ENCODE data around the gene KCTD16. TPM values are rescaled to one million over a fixed set of nuclear protein-coding genes. Genes with fewer than 3 reads are reported as not detected.

Gene KCTD16
- total RNA-seq, 2 donors from 2014 or later: 0.14 to 0.62 TPM

DNA sequence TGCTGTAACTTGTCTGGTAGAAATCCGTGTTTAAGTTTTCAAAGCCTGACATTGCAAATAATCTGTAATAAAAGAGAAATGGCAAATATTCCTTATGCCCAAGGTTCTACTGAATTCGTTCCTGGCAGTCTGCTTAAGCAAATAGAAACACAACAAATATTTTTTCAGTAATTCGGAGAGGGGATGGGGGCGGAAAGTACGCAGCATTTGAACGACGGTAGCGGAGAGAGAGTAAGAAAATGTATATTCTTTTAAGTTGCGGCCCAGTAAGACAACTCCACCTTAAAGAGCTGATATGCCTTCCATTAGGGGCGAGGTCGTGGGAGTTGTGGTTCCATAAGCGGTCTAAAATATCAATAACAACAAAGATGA lies 783 bp upstream of the KCTD16 start:
- Histone ChIP-seq H3K36me3 (no peaks in the 10 kb centered on the region), H3K27ac (peak overlapping the region in 1 of 2 donors; percentile 67), H3K4me3 (peak overlapping the region; percentile 84 to 86), H3K9me3 (no peaks in the 10 kb centered on the region), H3K27me3 (replicated peaks; ENCODE audit: insufficient read depth) (no peaks in the 10 kb centered on the region), H3K4me1 (replicated peaks) (no peaks in the 10 kb centered on the region)
- TF ChIP-seq POLR2AphosphoS5 (IDR thresholded peaks at IDR 0.05) (no peak), POLR2A (IDR thresholded peaks at IDR 0.05) (no peak)
- TF ChIP-seq, protein P1, sequence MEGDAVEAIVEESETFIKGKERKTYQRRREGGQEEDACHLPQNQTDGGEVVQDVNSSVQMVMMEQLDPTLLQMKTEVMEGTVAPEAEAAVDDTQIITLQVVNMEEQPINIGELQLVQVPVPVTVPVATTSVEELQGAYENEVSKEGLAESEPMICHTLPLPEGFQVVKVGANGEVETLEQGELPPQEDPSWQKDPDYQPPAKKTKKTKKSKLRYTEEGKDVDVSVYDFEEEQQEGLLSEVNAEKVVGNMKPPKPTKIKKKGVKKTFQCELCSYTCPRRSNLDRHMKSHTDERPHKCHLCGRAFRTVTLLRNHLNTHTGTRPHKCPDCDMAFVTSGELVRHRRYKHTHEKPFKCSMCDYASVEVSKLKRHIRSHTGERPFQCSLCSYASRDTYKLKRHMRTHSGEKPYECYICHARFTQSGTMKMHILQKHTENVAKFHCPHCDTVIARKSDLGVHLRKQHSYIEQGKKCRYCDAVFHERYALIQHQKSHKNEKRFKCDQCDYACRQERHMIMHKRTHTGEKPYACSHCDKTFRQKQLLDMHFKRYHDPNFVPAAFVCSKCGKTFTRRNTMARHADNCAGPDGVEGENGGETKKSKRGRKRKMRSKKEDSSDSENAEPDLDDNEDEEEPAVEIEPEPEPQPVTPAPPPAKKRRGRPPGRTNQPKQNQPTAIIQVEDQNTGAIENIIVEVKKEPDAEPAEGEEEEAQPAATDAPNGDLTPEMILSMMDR (IDR thresholded peaks at IDR 0.05): no peak
- DNase-seq (ENCODE audit: low spot score): no peak
- intact Hi-C loops (cut with DNase I): no loop called here
- 2% methylated on average over 12 of the region's 12 CpGs for WGBS

DNA sequence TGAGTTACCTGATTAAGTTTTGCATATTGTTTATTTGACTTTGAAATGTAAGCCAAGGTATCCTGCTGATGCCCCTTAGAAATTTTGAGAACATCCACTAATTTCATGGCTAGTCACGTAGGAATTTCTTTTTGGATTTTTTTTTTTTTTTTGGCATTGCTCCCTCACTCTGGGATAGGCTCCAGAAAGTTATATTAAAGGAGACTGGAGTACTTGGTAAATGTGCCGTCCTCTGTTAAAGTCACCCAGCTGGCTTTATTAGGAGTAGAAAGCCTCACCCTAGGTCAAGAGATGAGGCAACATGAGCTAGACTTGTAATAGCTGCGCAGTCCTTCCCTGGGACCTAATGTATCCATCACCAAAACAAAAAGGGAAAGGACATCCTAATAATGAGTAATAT lies 3.1 kb downstream of the KCTD16 start:
- Histone ChIP-seq H3K27ac (no peak overlapping the region), H3K36me3 (no peaks in the 10 kb centered on the region), H3K9me3 (no peaks in the 10 kb centered on the region), H3K4me1 (replicated peaks) (no peaks in the 10 kb centered on the region), H3K4me3 (no peak overlapping the region), H3K27me3 (replicated peaks; ENCODE audit: insufficient read depth) (no peaks in the 10 kb centered on the region)
- intact Hi-C loops (cut with DNase I): no loop called here
- DNase-seq (ENCODE audit: low spot score): no peak
- no peak for TF ChIP-seq POLR2A (IDR thresholded peaks at IDR 0.05)
- TF ChIP-seq, protein P1 (IDR thresholded peaks at IDR 0.05): no peak
- no peak for TF ChIP-seq POLR2AphosphoS5 (IDR thresholded peaks at IDR 0.05)
- 35% methylated on average over 3 of the region's 3 CpGs for WGBS

DNA sequence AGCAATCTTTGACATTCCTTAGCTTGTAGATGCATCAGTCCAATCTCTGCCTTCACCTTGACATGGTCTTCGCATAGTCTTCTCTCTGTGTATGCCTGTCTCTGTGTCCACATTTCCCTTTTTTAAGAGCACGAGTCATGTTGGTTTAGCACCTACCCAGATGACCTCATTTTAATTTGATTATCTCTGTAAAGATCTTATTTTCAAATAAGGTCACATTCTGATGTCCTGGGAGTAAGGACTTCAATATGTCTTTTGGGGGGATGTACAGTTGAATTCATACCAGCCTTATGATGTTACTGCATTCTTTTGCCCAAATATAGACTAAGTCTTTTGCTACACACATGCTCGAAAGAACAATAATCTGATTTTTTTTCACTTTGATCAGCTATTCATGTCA lies 6.9 kb downstream of the KCTD16 start:
- no peaks in the 10 kb centered on the region for H3K9me3 ChIP-seq
- H3K4me3 ChIP-seq: no peak overlapping the region
- no peak overlapping the region for H3K27ac ChIP-seq
- intact Hi-C loops (cut with DNase I): no loop called here
- TF ChIP-seq, protein P1 (IDR thresholded peaks at IDR 0.05): no peak
- TF ChIP-seq POLR2AphosphoS5 (IDR thresholded peaks at IDR 0.05) (no peak), POLR2A (IDR thresholded peaks at IDR 0.05) (no peak)
- DNase-seq (ENCODE audit: low spot score): no peak
- H3K27me3 ChIP-seq (replicated peaks; ENCODE audit: insufficient read depth): no peaks in the 10 kb centered on the region
- no peaks in the 10 kb centered on the region for H3K4me1 ChIP-seq (replicated peaks)
- H3K36me3 ChIP-seq: no peaks in the 10 kb centered on the region
- WGBS: 77% methylated on average over 3 of the region's 3 CpGs

DNA sequence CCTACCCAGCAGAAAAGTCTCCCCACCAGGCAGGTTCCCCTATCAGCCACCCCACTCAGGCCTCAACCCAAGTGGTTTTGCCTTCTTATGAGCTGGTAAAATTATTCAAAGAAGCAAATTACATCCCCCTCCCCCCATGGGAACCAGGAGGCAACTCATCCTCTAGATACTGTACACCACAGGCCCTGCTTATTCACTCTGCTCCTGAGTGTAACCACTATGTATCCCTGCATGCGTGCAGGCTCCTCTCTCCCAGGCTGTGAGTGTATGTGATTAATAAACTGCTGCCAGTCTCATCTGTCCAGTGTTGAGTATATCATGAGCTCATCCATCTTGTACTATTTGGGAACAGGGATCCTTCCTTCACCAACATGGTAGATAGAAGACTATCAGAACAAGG lies 8.6 kb downstream of the KCTD16 start:
- no peak for DNase-seq (ENCODE audit: low spot score)
- 100% methylated on average over 1 of the region's 1 CpG for WGBS
- TF ChIP-seq POLR2A (IDR thresholded peaks at IDR 0.05) (no peak), POLR2AphosphoS5 (IDR thresholded peaks at IDR 0.05) (no peak)
- TF ChIP-seq, protein P1 (IDR thresholded peaks at IDR 0.05): no peak
- no peaks in the 10 kb centered on the region for H3K4me1 ChIP-seq (replicated peaks)
- H3K36me3 ChIP-seq: no peaks in the 10 kb centered on the region
- intact Hi-C loops (cut with DNase I): no loop called here
- no peak overlapping the region for H3K27ac ChIP-seq
- H3K4me3 ChIP-seq: no peak overlapping the region
- H3K27me3 ChIP-seq (replicated peaks; ENCODE audit: insufficient read depth): no peaks in the 10 kb centered on the region
- no peaks in the 10 kb centered on the region for H3K9me3 ChIP-seq

DNA sequence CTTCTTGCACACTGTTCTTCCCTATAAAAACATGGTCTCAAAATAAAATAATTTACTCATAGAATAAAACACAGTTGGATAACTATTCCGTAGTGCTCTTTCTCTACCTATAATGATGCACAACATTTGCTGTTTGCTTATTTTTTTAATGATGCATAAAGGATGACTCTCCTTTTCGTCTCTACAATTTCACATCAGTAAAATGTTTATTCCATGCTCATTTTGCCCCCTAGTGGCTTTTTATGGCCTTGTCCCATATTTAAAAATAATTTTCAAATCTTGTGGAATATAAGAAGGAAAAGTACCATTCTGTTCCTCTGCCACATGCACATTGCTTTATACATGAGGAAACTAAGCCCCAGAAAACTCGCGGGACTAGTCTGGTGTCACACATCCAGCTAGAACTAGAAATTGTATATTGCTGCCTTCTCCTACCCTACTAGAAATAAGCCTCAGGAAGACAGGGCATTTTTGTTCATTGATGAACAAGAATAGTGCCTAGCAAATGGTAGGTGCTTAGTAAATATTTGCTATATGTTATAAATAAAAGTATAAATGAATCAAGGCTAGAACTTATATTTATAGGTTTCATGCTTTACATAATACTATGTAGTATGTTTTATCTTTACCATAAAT lies 12.7 kb downstream of the KCTD16 start:
- H3K9me3 ChIP-seq: no peaks in the 10 kb centered on the region
- H3K27ac ChIP-seq: no peak overlapping the region
- 10% methylated on average over 4 of the region's 4 CpGs for WGBS
- intact Hi-C loops (cut with DNase I): no loop called here
- no peaks in the 10 kb centered on the region for H3K4me1 ChIP-seq (replicated peaks)
- H3K4me3 ChIP-seq: no peak overlapping the region
- H3K27me3 ChIP-seq (replicated peaks; ENCODE audit: insufficient read depth): no peaks in the 10 kb centered on the region
- TF ChIP-seq POLR2AphosphoS5 (IDR thresholded peaks at IDR 0.05): no peak
- TF ChIP-seq, protein P1 (IDR thresholded peaks at IDR 0.05): peak in 3 of 4 experiments; percentile 57 to 63 (median 62)
- no peaks in the 10 kb centered on the region for H3K36me3 ChIP-seq
- DNase-seq (ENCODE audit: low spot score): no peak

All from prostate gland (tissue), 2 donors.